ENCODE measurements around the gene FAM72C.
"Not testable (repeated sequence)": the region's sequence is repeated elsewhere in the genome, so short reads cannot be mapped to it uniquely, and the experiment has no call there.

Gene FAM72C

GRCh38 chr1:143984721-143985473 is 13.1 kb upstream of the FAM72C start:
- DNase-seq (ENCODE audit: low read depth) = not testable (repeated sequence)

GRCh38 chr1:143974416-143974815 is 2.6 kb upstream of the FAM72C start:
- DNase-seq (ENCODE audit: low read depth) = not testable (repeated sequence)

GRCh38 chr1:143973876-143974414 is 2.2 kb upstream of the FAM72C start:
- DNase-seq (ENCODE audit: low read depth) = not testable (repeated sequence)

- not testable (repeated sequence) for DNase-seq (ENCODE audit: low read depth)
These were observed 1.1 kb upstream of the FAM72C start for GRCh38 chr1:143972753-143973326.

- not testable (repeated sequence) for DNase-seq (ENCODE audit: low read depth)
These were observed 5.9 kb downstream of the FAM72C start for GRCh38 chr1:143965860-143966259.

GRCh38 chr1:143964294-143964693 is 7.5 kb downstream of the FAM72C start:
- not testable (repeated sequence) for DNase-seq (ENCODE audit: low read depth)

GRCh38 chr1:143955930-143956329 is 15.9 kb downstream of the FAM72C start:
- DNase-seq (ENCODE audit: low read depth) = not testable (repeated sequence)

GRCh38 chr1:143952913-143953312 is 18.9 kb downstream of the FAM72C start:
- not testable (repeated sequence) for DNase-seq (ENCODE audit: low read depth)

GRCh38 chr1:143951485-143952391 is 20.0 kb downstream of the FAM72C start:
- not testable (repeated sequence) for DNase-seq (ENCODE audit: low read depth)

- not testable (repeated sequence) for DNase-seq (ENCODE audit: low read depth)
These were observed 24.0 kb downstream of the FAM72C start for GRCh38 chr1:143947749-143948148.

- not testable (repeated sequence) for DNase-seq (ENCODE audit: low read depth)
These were observed 26.5 kb downstream of the FAM72C start for GRCh38 chr1:143945253-143945652.

GRCh38 chr1:143944576-143945240 is 27.1 kb downstream of the FAM72C start:
- DNase-seq (ENCODE audit: low read depth) = not testable (repeated sequence)

- not testable (repeated sequence) for DNase-seq (ENCODE audit: low read depth)
These were observed 28.3 kb downstream of the FAM72C start for GRCh38 chr1:143943319-143943978.

- DNase-seq (ENCODE audit: low read depth) = not testable (repeated sequence)
These were observed 29.4 kb downstream of the FAM72C start for GRCh38 chr1:143942238-143942860.

- DNase-seq (ENCODE audit: low read depth) = not testable (repeated sequence)
These were observed 32.1 kb downstream of the FAM72C start for GRCh38 chr1:143939666-143940065.

GRCh38 chr1:143938922-143939321 is 32.9 kb downstream of the FAM72C start:
- not testable (repeated sequence) for DNase-seq (ENCODE audit: low read depth)

- DNase-seq (ENCODE audit: low read depth) = peak; percentile 0
These were observed 35.2 kb downstream of the FAM72C start for GRCh38 chr1:143936457-143937115.

- DNase-seq (ENCODE audit: low read depth) = not testable (repeated sequence)
These were observed 52.7 kb downstream of the FAM72C start for GRCh38 chr1:143919127-143919526.

GRCh38 chr1:143918552-143918951 is 53.2 kb downstream of the FAM72C start:
- DNase-seq (ENCODE audit: low read depth) = not testable (repeated sequence)

GRCh38 chr1:143913705-143914104 is 58.1 kb downstream of the FAM72C start:
- not testable (repeated sequence) for DNase-seq (ENCODE audit: low read depth)

Data from T-helper 22 cell (primary cell).